ENCODE data around the gene MAD1L1.

The MAD1L1 gene

GRCh38 chr7:1988533-1988930, 244.2 kb downstream of the MAD1L1 start:
- 0 out of 2 replicates have a peak overlapping the region, but pooled peaks have one; percentile 36 for H3K9ac ChIP-seq (ENCODE audit: low read depth, low read length)
- H3K36me3 ChIP-seq (ENCODE audit: control insufficient read depth, insufficient read depth, low read length): no peaks in the 10 kb centered on the region
- no peaks in the 10 kb centered on the region for H3K9me3 ChIP-seq (ENCODE audit: control insufficient read depth, insufficient read depth, low read length)
- H3K4me1 ChIP-seq (ENCODE audit: control insufficient read depth, insufficient read depth, low read length): no peaks in the 10 kb centered on the region
- H3K27me3 ChIP-seq (ENCODE audit: control insufficient read depth, insufficient read depth, low read length): no peaks in the 10 kb centered on the region
- H3K4me3 ChIP-seq (ENCODE audit: low read depth, low read length): no peak overlapping the region
- no peak overlapping the region for H3K27ac ChIP-seq (ENCODE audit: low read depth, low read length)

- Histone ChIP-seq H3K36me3 (ENCODE audit: control insufficient read depth, insufficient read depth, low read length) (no peaks in the 10 kb centered on the region), H3K27me3 (ENCODE audit: control insufficient read depth, insufficient read depth, low read length) (no peaks in the 10 kb centered on the region), H3K9ac (ENCODE audit: low read depth, low read length) (0 out of 2 replicates have a peak overlapping the region, but pooled peaks have one; percentile 36), H3K4me3 (ENCODE audit: low read depth, low read length) (no peak overlapping the region), H3K9me3 (ENCODE audit: control insufficient read depth, insufficient read depth, low read length) (no peaks in the 10 kb centered on the region), H3K4me1 (ENCODE audit: control insufficient read depth, insufficient read depth, low read length) (no peaks in the 10 kb centered on the region), H3K27ac (ENCODE audit: low read depth, low read length) (no peak overlapping the region)
These were observed 244.9 kb downstream of the MAD1L1 start for GRCh38 chr7:1987591-1988532.

- Histone ChIP-seq H3K9ac (ENCODE audit: low read depth, low read length) (no peak overlapping the region), H3K27ac (ENCODE audit: low read depth, low read length) (no peak overlapping the region), H3K9me3 (ENCODE audit: control insufficient read depth, insufficient read depth, low read length) (no peaks in the 10 kb centered on the region), H3K4me3 (ENCODE audit: low read depth, low read length) (no peak overlapping the region), H3K4me1 (ENCODE audit: control insufficient read depth, insufficient read depth, low read length) (no peaks in the 10 kb centered on the region), H3K27me3 (ENCODE audit: control insufficient read depth, insufficient read depth, low read length) (no peaks in the 10 kb centered on the region), H3K36me3 (ENCODE audit: control insufficient read depth, insufficient read depth, low read length) (no peaks in the 10 kb centered on the region)
These were observed 245.6 kb downstream of the MAD1L1 start for GRCh38 chr7:1987084-1987535.

- Histone ChIP-seq H3K27ac (ENCODE audit: low read depth, low read length) (no peak overlapping the region), H3K4me3 (ENCODE audit: low read depth, low read length) (no peak overlapping the region), H3K4me1 (ENCODE audit: control insufficient read depth, insufficient read depth, low read length) (no peaks in the 10 kb centered on the region), H3K27me3 (ENCODE audit: control insufficient read depth, insufficient read depth, low read length) (no peaks in the 10 kb centered on the region), H3K36me3 (ENCODE audit: control insufficient read depth, insufficient read depth, low read length) (no peaks in the 10 kb centered on the region), H3K9me3 (ENCODE audit: control insufficient read depth, insufficient read depth, low read length) (no peaks in the 10 kb centered on the region), H3K9ac (ENCODE audit: low read depth, low read length) (no peak overlapping the region)
These were observed 246.2 kb downstream of the MAD1L1 start for GRCh38 chr7:1986366-1987083.

- Histone ChIP-seq H3K4me1 (ENCODE audit: control insufficient read depth, insufficient read depth, low read length) (no peaks in the 10 kb centered on the region), H3K9me3 (ENCODE audit: control insufficient read depth, insufficient read depth, low read length) (no peaks in the 10 kb centered on the region), H3K36me3 (ENCODE audit: control insufficient read depth, insufficient read depth, low read length) (no peaks in the 10 kb centered on the region), H3K9ac (ENCODE audit: low read depth, low read length) (no peak overlapping the region), H3K4me3 (ENCODE audit: low read depth, low read length) (no peak overlapping the region), H3K27ac (ENCODE audit: low read depth, low read length) (no peak overlapping the region), H3K27me3 (ENCODE audit: control insufficient read depth, insufficient read depth, low read length) (no peaks in the 10 kb centered on the region)
These were observed 246.8 kb downstream of the MAD1L1 start for GRCh38 chr7:1985936-1986335.

- Histone ChIP-seq H3K9ac (ENCODE audit: low read depth, low read length) (no peak overlapping the region), H3K4me3 (ENCODE audit: low read depth, low read length) (no peak overlapping the region), H3K27ac (ENCODE audit: low read depth, low read length) (no peak overlapping the region), H3K9me3 (ENCODE audit: control insufficient read depth, insufficient read depth, low read length) (no peaks in the 10 kb centered on the region), H3K36me3 (ENCODE audit: control insufficient read depth, insufficient read depth, low read length) (no peaks in the 10 kb centered on the region), H3K4me1 (ENCODE audit: control insufficient read depth, insufficient read depth, low read length) (no peaks in the 10 kb centered on the region), H3K27me3 (ENCODE audit: control insufficient read depth, insufficient read depth, low read length) (no peaks in the 10 kb centered on the region)
These were observed 247.7 kb downstream of the MAD1L1 start for GRCh38 chr7:1985042-1985441.

GRCh38 chr7:1981878-1982230, 250.9 kb downstream of the MAD1L1 start:
- H3K4me1 ChIP-seq (ENCODE audit: control insufficient read depth, insufficient read depth, low read length): no peaks in the 10 kb centered on the region
- H3K36me3 ChIP-seq (ENCODE audit: control insufficient read depth, insufficient read depth, low read length): no peaks in the 10 kb centered on the region; the same call in none of the 2 replicates
- no peak overlapping the region for H3K27ac ChIP-seq (ENCODE audit: low read depth, low read length)
- H3K27me3 ChIP-seq (ENCODE audit: control insufficient read depth, insufficient read depth, low read length): no peaks in the 10 kb centered on the region
- no peak overlapping the region for H3K4me3 ChIP-seq (ENCODE audit: low read depth, low read length)
- peaks cover 3% of the 10 kb centered on the region; the same call in 1 of the 2 replicates for H3K9me3 ChIP-seq (ENCODE audit: control insufficient read depth, insufficient read depth, low read length)
- H3K9ac ChIP-seq (ENCODE audit: low read depth, low read length): no peak overlapping the region

- no peaks in the 10 kb centered on the region for H3K27me3 ChIP-seq (ENCODE audit: control insufficient read depth, insufficient read depth, low read length)
- no peaks in the 10 kb centered on the region for H3K4me1 ChIP-seq (ENCODE audit: control insufficient read depth, insufficient read depth, low read length)
- no peak overlapping the region for H3K9ac ChIP-seq (ENCODE audit: low read depth, low read length)
- H3K27ac ChIP-seq (ENCODE audit: low read depth, low read length): no peak overlapping the region
- H3K4me3 ChIP-seq (ENCODE audit: low read depth, low read length): no peak overlapping the region
- peaks cover 3% of the 10 kb centered on the region for H3K36me3 ChIP-seq (ENCODE audit: control insufficient read depth, insufficient read depth, low read length)
- peaks cover 3% of the 10 kb centered on the region; the same call in 1 of the 2 replicates for H3K9me3 ChIP-seq (ENCODE audit: control insufficient read depth, insufficient read depth, low read length)
These were observed 251.4 kb downstream of the MAD1L1 start for GRCh38 chr7:1981201-1981877.

- Histone ChIP-seq H3K4me3 (ENCODE audit: low read depth, low read length) (no peak overlapping the region), H3K27me3 (ENCODE audit: control insufficient read depth, insufficient read depth, low read length) (no peaks in the 10 kb centered on the region), H3K9me3 (ENCODE audit: control insufficient read depth, insufficient read depth, low read length) (peaks cover 3% of the 10 kb centered on the region; the same call in 1 of the 2 replicates), H3K9ac (ENCODE audit: low read depth, low read length) (no peak overlapping the region), H3K4me1 (ENCODE audit: control insufficient read depth, insufficient read depth, low read length) (no peaks in the 10 kb centered on the region), H3K36me3 (ENCODE audit: control insufficient read depth, insufficient read depth, low read length) (peaks cover 10% of the 10 kb centered on the region), H3K27ac (ENCODE audit: low read depth, low read length) (no peak overlapping the region)
These were observed 252.9 kb downstream of the MAD1L1 start for GRCh38 chr7:1979591-1980560.
